ENCODE measurements around the gene TLE7.

The TLE7 gene

GRCh38 chr16:71421911-71422310, 19.9 kb downstream of the TLE7 start:
- no peak for TF ChIP-seq ZFX (IDR thresholded peaks at IDR 0.05; ENCODE audit: borderline replicate concordance)
- TF ChIP-seq CTCF (IDR thresholded peaks at IDR 0.05): peak; percentile 69
- H3K27ac ChIP-seq: no peak overlapping the region

GRCh38 chr16:71414038-71414437, 27.8 kb downstream of the TLE7 start:
- TF ChIP-seq ZFX (IDR thresholded peaks at IDR 0.05; ENCODE audit: borderline replicate concordance) (no peak), CTCF (IDR thresholded peaks at IDR 0.05) (no peak)
- H3K27ac ChIP-seq: no peak overlapping the region

GRCh38 chr16:71413341-71413740, 28.5 kb downstream of the TLE7 start:
- H3K27ac ChIP-seq: no peak overlapping the region
- TF ChIP-seq ZFX (IDR thresholded peaks at IDR 0.05; ENCODE audit: borderline replicate concordance): no peak
- TF ChIP-seq CTCF (IDR thresholded peaks at IDR 0.05): no peak

- peak; percentile 89 for TF ChIP-seq CTCF (IDR thresholded peaks at IDR 0.05)
- TF ChIP-seq ZFX (IDR thresholded peaks at IDR 0.05; ENCODE audit: borderline replicate concordance): no peak
- H3K27ac ChIP-seq: no peak overlapping the region
These were observed 29.3 kb downstream of the TLE7 start for GRCh38 chr16:71412270-71413160.

GRCh38 chr16:71410146-71410545, 31.7 kb downstream of the TLE7 start:
- H3K27ac ChIP-seq: no peak overlapping the region
- TF ChIP-seq ZFX (IDR thresholded peaks at IDR 0.05; ENCODE audit: borderline replicate concordance): no peak
- no peak for TF ChIP-seq CTCF (IDR thresholded peaks at IDR 0.05)

GRCh38 chr16:71409011-71409775, 32.7 kb downstream of the TLE7 start:
- no peak overlapping the region for H3K27ac ChIP-seq
- TF ChIP-seq ZFX (IDR thresholded peaks at IDR 0.05; ENCODE audit: borderline replicate concordance): no peak

GRCh38 chr16:71408536-71408935, 33.3 kb downstream of the TLE7 start:
- TF ChIP-seq CTCF (IDR thresholded peaks at IDR 0.05): no peak
- TF ChIP-seq ZFX (IDR thresholded peaks at IDR 0.05; ENCODE audit: borderline replicate concordance): no peak

More at GRCh38 chr16:71408536-71408935, 33.3 kb downstream of the TLE7 start:
- H3K27ac ChIP-seq: no peak overlapping the region

All from 22Rv1 (cell line).